GM18507 (cell line): ENCODE data around the gene NEUROD6.

Experiments used
- DNase-seq: peaks from one replicate; pipeline ENCODE4 v3.0.0; 2011; ENCODE audit warnings: low read depth; ENCODE audit not compliant: insufficient read length; ENCODE audit errors: extremely low spot score
- FAIRE-seq: peaks from 2 replicates; lab custom pipeline; 2011; peaks lifted over from hg19 to GRCh38; lab: Jason Lieb, UNC

NEUROD6 gene

GRCh38 chr7:31290601-31291000, 49.9 kb downstream of the NEUROD6 start:
- DNase-seq (no peak), FAIRE-seq (no peak)
